Mammary epithelial cell (primary cell): Measurements from ENCODE around the gene PEX5.

Source experiments
- CTCF ChIP-seq, 2 donors: IDR thresholded peaks in 1 of 2; conservative IDR thresholded peaks in 1 of 2; 2 replicates each; pipeline ENCODE4 v1.5.1; 2011 to 2012; ENCODE audit warnings: inconsistent platforms in 2 of 2, low read length in 2 of 2, mild to moderate bottlenecking in 2 of 2, control low read depth in 1 of 2, low read depth in 1 of 2; ENCODE audit not compliant: insufficient read depth in 1 of 2; ENCODE audit errors: extremely low read depth in 1 of 2
- EZH2 ChIP-seq: IDR thresholded peaks from 2 replicates; pipeline ENCODE4 v1.6.1; 2012; ENCODE audit warnings: low read length, inconsistent platforms, borderline replicate concordance

GRCh38 chr12:7229741-7230140 is 40.3 kb downstream of the PEX5 start:
- TF ChIP-seq CTCF (conservative IDR thresholded peaks at IDR 0.05 in 1 of 2, IDR thresholded peaks at IDR 0.05 in 1 of 2; ENCODE audit: extremely low read depth in 1 of 2, insufficient read depth in 1 of 2, low read depth in 1 of 2, low read length in 2 of 2) = no peak
- no peak for TF ChIP-seq EZH2
